Measurements from ENCODE around the gene MLST8. TPM values are rescaled to one million over a fixed set of nuclear protein-coding genes. Genes with fewer than 3 reads are reported as not detected.

Gene MLST8, protein sequence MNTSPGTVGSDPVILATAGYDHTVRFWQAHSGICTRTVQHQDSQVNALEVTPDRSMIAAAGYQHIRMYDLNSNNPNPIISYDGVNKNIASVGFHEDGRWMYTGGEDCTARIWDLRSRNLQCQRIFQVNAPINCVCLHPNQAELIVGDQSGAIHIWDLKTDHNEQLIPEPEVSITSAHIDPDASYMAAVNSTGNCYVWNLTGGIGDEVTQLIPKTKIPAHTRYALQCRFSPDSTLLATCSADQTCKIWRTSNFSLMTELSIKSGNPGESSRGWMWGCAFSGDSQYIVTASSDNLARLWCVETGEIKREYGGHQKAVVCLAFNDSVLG
- 18.9 and 26.5 TPM in 2 replicates for total RNA-seq (2014; rRNA removed; shearing (Covaris generic))

DNA sequence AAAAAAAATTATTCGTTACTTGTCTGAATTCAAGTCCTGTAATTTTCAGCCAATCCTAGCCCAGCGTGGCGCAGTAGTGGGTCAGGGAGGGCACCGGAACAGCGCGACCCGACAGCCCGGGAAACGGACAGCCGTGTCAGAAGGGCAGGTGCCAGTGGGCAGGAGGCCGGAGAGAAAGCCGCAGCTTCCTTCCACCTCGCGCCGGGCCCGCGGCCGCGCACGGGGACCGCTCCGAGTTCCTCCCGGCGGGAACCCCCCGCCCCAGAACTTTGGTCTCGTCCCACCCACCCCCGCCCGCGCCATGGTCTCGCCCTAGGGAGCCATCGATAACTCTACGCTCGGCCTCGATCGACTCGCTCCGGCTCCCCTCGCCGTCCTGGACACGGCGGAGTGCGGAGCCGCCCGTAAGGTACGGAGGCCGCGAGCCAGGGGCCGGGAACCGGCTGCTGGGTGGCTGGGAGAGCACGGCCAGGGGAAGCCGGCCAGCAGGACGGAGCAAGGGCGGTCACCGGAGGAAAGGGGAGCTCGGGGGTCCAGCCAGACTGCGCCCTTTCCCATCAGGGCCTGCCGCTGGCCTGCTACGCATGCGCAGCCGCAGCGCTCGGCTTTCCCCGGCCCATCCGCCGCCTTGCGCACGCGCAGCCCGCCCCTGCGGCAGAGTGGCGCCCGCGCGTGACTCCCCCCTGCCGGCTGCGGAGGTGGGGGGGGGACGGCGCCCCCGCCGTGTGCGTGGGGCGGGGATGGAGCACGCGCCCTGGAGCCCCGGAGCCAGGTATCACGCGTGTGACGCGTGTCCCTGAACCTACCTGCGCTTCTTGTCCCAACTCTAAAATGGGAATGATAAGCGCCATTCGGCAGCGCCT lies at the start of gene MLST8:
Gene MLST8 (plus strand): TSS at position 351 of the 863 bp plus-strand sequence. CDS start 632 bp downstream, outside the sequence.
- DNase-seq (ENCODE audit: low read depth), result peak; percentile 70

DNA sequence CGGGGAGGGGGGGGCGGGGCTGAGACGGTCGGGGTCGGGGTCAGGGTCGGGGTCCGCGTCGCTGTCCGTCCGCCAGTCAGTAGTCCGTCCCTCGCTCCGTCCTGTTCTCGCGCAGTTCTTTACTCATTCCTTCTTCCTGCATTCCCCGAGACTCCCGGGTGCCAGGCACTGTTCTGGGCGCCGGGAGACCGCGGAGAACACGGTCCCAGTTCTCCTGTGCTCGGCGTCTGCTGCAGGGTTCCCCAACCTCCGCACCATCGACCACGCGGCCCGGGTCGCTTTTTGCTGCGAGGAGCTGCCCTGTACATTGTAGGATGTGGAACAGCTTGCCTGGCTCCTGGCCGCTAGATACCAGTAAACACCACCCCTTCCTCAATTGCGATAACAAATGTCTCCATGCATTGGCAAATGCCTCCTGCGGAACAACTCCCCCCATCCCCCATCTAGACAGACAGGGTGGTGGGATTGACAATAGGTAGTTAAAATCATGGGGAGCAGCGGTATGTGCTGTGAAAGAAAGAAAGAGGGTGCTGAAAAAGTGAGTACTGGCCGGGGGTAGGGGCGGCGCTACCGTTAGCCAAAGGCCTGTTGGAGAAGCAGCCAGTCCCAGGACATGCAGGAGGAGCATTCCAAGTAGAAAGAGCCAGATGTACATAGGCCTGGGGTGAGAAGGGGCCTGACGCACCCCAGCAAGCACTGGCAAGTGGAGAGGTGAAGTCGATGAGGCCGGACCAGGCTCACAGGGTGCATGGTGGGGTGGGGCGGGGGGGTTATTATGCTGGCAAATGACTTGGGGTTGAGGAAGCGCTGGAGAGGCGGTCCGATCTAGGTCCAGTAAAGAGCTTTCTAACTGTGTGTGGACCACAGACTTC lies 49.0 kb upstream of the MLST8 start:
- DNase-seq (ENCODE audit: low read depth), result no peak

DNA sequence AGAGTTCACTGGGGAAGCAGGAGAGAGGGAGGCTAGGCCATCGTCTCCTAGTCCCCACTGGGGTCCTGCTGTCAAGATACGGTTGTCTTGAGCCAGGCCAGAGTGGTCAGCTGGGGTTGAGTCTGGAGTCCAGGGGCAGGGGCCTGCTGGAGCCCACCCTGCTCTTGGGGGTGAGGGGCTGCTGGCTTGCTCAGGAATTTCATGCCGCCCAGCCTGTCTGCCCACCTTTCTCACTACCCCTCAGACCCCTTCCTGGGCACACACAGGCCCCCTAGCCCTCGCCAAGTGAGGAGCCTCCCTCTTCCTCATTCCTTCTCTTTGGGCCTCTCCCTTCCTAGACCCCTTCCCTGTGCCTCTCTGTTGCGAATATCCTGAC lies 48.4 kb upstream of the MLST8 start:
- DNase-seq (ENCODE audit: low read depth), result no peak

DNA sequence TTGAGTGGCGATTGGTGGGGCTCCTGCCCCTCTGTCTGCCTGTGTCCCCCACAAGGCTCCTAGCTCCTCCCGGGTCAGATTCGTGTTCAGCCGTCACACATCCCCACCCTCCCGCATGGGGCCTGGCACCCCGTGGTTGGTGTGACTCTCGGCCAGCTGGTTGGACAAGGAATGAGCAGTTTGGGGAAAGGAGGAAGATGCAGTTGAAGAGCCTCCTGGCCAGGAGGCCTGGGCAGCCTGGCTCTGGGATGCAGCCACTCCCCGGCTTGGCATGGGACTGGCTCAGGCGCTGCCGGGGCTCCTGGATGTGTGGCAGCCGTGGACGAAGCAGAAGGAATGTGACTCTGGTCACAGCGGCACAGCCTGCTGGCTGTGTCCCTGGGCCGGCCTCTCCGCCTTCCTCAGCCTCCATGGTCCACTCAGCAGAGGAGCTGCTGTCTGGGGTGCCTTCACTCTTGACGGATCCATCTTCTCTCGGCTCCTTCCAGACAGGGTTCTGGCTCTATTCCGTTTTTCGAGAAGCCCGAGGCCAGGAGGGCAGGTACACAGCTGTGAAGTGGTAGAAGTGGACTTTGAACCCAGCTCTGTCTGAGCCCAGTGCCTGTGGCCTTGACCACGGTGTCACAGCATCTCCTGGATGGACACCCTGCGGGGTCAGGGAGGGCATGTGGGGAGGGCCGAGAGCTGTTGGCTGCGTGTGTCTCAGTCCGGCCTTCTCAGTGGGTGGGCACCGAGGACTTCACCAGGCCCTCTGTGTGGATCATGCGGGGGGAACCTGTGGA lies 47.6 kb upstream of the MLST8 start:
- no peak for DNase-seq (ENCODE audit: low read depth)

DNA sequence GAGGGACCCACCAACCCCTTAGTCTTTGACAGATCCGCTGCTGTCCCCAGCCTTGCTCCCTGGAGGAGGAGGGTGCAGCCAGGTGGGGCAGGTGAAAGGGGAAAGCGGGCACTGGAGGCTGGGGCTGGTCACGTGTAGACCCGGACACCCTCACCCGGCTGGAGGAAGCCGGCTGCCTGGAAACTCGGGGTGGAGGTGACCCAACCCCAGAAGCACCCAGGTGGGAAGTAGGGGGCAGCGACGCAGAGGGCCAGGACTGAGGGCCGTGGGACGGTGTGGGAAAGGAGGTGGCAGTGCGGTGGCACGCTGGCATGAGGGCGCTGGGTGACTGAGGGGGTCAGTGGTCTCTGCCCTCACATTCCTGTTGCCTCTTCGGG lies 47.0 kb upstream of the MLST8 start:
- no peak for DNase-seq (ENCODE audit: low read depth)

DNA sequence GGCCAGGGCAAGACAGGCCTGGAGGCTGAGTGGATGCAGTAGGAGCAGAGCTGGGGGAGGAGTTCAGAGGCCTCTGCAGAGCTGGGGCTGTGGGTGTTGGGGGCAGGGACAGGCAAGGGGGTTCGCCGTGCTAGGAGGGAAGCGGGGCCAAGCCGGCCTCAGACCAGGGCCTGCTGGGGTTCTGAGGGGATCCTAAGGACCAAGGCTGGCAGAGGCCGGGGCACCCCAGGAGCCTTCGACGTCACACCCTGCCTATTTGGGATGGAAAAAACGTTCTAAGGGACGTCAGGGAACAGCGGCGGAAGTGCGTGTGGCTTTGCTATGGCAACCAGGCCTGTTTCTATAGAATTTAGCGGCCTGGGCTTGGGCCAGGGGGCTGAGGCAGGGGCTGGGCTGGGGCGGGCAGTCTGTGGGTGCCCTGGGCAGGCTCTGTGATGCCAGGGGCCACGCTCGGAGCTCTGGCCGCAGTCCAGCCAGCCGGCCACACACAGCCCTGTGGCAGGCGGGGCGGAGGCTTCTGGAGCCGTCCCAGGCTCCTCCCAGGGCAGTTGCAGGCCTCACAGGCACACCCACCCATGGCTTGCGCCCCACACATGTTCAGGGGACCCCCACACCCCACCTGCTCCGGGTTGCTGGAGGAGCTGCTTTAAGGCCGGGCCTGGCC lies 45.9 kb upstream of the MLST8 start:
- no peak for DNase-seq (ENCODE audit: low read depth)

DNA sequence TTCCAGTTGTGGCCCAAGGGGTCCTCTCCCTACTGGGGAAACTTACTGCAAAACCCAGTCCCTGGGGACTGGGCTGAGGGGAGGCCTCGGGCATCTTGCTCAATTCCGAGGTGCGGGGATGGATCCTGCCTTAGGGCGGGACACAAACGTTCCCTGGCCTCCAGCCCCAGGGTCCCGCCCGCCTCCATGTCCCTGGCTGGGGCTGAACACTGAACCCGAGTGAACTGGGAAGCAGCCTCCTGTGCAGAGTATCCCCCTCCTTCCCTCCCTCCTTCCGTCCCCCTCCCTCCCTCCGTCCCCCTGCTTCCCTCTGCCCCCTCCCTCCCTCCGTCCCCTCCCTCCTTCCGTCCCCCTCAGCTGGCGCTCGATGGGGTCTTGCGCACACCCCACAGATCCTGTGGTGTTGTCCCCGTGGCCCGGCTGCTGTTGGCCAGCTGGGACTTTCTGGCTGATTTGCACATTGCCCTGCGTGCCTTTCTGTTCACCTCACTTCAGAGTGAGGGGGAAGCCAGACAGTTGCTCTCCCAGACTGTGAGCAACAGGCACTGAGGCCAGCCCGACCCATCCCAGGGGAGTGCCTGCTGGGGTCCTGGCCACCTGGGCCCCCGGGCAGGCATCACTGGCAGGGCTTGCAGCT lies 44.2 kb upstream of the MLST8 start:
- DNase-seq (ENCODE audit: low read depth), result no peak

DNA sequence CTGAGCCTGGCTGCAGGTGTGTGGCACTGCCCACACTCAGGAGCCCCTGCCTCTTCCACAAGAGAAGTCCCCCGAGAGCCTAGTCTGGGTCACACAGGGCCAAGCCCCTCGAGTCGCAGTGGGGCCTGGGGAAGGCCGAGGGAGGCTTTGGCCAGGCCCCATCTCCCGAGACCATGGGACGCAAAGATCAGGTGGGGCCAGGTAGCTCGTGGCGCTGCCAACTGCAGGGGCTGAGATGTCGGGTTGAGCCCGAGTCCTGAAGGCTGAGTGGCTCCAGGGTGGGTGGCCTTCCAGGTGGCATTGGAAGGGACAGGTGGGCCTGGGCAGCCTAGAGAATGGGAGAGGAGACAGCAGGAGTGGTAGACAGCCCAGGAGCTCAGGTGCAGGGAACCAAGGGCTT lies 43.3 kb upstream of the MLST8 start:
- DNase-seq (ENCODE audit: low read depth), result no peak

DNA sequence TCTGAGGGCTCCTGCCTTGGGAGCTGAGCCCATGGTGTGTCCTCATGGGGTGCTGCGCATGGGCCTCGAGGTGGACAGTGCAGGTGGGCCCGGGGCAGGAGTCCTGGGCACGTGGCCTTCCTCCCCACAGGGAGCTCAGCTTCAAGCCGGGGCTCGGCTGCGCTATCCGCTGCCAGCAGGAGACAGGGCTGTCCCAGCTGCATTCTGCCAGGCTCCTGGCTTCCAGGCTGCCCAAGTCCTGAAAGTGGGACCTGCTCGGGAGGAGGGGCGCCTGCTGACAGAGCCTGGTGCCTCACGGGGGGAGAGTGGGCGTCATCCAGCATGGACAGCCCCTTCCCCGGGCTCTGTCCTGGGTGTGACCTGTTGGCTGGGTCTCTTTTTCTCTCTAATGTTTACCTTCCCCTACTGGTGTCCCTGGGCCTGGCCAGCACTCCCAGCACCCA lies 42.6 kb upstream of the MLST8 start:
- no peak for DNase-seq (ENCODE audit: low read depth)

DNA sequence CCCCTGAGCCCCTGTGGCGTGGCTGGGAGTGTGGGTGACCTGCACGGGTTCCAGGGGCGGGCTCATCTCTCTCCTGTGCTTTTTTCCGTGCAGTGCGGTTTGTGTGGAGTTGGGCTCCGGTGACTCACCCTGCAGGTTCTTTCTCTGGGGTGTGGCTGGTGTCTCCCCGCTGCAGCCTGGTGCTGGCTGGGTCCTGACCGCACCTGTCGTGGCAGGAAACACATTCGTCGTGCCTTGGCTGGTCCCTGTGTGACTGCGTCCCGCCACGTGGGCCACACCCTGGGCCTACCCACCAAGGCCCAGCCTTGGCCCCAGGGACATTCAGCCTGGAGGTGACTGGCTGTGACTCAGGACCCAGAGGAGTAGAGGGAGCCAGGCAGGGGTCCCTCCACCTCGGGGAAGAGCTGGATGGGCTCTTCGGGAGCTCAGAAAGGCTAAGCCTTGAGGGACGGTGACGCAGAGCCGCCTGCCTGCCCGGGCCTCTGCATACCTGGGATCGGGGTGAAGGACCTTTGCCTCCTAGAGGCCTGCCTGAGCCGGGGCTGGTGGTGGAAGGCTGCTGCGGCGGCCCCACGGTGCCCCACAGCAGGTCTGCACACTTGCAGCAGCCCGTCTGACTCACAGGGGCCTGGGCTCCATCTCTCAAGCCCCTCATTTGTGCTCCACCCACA lies 41.9 kb upstream of the MLST8 start:
- DNase-seq (ENCODE audit: low read depth), result no peak

DNA sequence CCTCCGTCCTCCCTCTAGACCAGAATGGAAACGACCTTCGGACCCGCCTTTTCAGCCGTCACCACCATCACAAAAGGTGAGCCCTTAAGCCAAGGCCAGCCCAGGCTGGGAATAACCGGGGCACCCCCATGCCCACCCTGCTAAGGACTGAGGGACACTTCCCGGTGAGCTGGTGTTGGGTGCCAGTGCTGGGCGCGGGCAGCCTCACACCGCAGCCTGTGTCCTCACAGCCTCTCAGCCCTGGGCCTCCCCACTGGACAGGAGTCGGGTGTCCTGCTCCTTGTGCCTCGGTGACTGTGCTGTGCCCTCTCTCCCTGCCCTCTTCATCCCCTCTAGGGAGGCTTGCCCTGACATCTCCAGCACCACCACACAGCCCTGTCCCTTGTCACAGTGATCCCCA lies 39.4 kb upstream of the MLST8 start:
- DNase-seq (ENCODE audit: low read depth), result no peak

DNA sequence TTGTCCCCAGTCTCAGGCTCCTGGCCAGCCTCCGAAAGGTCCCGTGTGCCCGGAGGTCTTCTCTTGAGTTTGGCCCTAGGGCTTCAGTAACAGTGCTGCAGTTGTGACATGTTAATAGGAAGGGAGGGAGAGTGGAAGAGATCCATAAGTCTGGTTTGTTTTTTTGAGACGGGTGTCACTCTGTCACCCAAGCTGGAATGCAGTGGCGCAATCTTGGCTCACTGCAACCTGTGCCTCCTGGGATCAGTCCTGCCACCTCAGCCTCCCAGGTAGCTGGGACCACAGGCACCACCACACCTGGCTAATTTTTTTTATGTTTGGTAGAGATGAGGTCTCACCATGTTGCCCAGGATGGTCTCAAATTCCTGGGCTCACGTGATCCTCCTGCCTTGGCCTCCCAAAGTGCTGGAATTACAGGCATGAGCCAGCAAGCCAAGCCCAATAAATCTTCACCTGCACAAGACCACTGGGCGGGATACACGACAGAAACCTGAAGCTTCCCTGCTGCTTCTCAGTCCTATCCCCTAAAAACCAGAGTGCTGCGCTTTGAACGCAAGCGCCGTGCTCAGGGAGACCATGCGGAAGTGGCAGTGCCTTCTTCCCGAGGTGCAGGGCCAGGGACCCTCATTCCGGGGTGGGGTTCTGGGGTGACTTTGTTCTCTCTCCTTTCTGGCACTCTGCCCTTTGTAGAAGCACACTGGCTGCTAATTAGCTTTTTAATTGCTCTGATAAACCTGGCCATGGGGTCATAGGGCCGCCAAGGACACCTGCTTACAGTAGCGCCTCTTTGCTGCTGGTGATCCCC lies 38.8 kb upstream of the MLST8 start:
- DNase-seq (ENCODE audit: low read depth), result no peak

DNA sequence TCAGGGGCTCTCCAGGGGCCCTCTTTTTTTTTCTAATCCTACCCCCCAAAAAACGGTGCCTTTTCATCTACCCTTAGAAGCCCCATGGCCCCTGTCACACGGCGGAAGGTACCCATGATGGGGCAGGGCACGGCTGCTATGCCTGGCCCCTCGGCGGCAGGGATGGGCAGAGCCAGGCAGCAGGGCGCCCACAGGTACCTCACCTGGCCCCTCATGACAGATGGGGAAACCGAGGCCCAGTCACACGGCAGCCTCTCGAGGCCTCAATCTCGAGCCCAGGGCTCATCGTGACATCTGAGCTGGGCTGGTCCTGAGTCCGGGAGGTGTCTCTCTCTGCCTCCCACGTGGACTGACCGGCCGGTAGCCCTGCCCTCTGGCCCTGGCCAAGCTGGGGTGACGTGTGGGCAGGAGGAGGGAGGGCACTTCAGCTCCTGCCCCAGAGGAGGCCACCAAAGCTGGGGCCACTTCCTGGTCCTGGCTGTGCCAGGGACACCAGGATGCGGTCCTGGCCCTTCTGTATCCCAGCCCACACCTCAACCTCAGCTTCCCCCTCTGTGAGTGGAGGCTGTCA lies 38.1 kb upstream of the MLST8 start:
- no peak for DNase-seq (ENCODE audit: low read depth)

DNA sequence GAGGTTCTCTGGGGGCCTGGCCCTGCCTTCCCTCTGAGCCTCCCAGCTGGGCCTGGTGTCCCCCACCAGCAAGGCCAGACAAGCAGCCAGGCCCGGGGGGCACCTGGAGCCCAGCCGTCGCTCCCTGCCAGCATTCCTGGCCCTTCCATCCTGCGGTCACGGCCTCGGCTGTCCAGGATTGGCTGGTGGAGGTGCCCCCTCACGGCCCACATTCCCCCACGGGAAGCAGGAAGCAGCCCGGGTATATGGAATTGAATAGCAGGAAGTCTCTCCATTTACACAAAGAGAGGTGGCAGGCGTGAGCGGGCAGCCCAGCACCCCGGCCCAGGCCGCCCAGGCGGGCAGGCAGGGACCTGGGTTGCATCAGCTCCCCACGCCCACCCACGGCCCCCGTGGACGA lies 35.2 kb upstream of the MLST8 start:
- DNase-seq (ENCODE audit: low read depth), result no peak

DNA sequence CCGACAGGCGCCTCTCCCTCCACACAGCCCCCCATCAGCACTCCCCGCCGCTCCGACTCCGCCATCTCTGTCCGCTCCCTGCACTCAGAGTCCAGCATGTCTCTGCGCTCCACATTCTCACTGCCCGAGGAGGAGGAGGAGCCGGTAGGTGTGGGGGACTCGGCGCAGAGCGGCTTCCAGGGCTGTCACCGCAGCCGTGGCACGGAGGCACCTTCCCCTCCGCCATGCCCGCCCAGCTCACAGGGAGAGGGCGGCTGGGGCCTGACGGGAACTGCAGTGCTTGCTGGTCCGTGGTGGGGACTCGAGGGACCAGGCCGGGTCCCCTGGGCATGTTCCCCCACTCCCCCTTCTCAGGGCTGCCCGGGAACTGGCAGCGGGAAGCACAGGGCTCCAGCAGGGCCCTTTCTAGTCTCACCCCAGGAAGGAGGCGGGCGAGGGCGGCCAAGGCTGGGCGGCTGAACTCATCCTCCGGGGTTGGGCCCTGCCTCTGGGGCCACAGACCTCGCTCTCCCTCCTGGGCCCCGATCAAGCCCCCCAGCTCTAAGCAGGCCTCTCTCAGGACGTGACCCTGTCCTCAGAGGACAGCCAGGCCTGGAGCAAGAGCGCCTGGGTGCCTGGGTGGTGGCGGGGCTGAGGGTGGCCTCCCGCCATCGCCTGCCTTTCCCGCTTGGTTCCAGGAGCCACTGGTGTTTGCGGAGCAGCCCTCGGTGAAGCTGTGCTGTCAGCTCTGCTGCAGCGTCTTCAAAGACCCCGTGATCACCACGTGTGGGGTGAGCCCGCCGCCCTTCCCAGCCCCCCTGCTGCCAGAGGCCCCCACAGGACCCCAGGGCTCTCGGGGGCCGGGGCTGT lies 34.4 kb upstream of the MLST8 start:
- DNase-seq (ENCODE audit: low read depth), result no peak

DNA sequence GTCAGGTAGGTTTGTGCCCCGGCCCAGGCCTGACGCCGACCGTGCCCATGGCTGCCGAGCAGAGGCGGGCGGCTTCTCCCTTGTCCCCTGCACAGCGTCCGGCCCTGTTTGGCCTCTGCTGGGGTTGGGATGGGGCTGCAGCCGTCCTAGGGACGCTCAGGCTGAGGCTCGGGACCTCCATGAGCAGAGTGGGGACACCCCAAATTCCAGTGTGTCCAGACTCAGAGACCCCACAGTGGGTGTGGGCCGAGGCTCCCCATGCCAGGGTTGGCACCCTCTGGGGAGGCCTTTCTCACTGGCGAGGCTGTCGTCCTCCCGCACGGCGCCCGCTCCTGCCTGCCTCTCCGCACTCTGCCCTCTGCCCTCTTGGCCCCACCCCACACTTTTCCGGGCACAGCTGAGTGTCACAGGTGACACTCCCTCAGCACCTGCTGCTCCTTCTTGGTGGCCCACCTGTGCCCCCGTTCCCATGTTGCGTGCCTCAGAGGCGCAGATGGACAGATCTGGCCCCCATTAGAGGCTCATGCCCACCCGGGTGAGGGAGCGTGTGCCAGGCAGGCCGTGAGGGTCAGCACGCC lies 33.6 kb upstream of the MLST8 start:
- DNase-seq (ENCODE audit: low read depth), result no peak

DNA sequence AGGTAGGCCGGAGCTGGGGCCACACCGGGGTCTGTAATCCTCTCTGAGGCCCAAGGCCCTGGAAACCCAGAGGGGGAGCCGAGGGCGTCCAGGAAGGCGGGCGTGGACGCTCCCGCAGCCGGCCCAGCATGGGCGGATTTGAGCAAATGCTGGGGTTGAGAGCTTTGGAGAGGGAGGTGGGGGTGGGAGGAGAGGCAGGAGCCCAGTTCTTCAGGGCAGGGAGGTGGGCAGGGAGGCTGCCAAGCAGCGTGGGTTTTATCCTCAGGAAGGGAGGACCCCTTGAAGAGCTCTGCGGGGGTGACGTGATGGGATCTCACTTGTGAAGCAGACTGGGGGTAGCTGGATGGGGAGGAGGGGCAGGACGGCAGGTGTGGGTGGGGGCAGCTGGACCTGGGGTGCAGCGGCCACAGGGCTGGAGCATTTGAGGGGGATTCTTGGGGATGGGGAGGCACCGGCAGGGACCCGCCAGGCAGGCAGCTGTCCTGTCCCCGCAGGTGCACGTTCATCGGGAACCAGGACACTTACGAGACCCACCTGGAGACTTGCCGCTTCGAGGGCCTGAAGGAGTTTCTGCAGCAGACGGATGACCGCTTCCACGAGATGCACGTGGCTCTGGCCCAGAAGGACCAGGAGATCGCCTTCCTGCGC lies 32.4 kb upstream of the MLST8 start:
- no peak for DNase-seq (ENCODE audit: low read depth)

Measured in M059J (cell line).